Panc1 (cell line): ENCODE results near the gene LPIN1.

ENCODE experiments used
- CTCF ChIP-seq: fragments of 450-650 bp; IDR thresholded peaks from 2 replicates; pipeline ENCODE4 v1.5.1; 2017; ENCODE audit warnings: mild to moderate bottlenecking
- POLR2AphosphoS5 ChIP-seq: IDR thresholded peaks from 2 replicates; pipeline ENCODE4 v1.6.1; 2012; ENCODE audit warnings: mild to moderate bottlenecking, low read depth, low read length, moderate library complexity
- REST ChIP-seq, 2 experiments: IDR thresholded peaks; 2 replicates each; pipeline ENCODE4 v1.6.1; 2011 to 2012; ENCODE audit warnings: low read depth in 2 of 2, control low read depth in 1 of 2, low read length in 1 of 2, mild to moderate bottlenecking in 1 of 2, moderate library complexity in 1 of 2; ENCODE audit not compliant: insufficient read depth in 1 of 2

GRCh38 chr2:11764920-11765319, 18.5 kb downstream of the LPIN1 start:
- TF ChIP-seq CTCF (no peak), REST (IDR thresholded peaks at IDR 0.05; ENCODE audit: insufficient read depth in 1 of 2, low read depth in 2 of 2, low read length in 1 of 2) (no peak), POLR2AphosphoS5 (no peak)
